C4-2B (cell line): ENCODE measurements around the gene ELP5.

Experiments used
- ZFX ChIP-seq: fragments of 450-650 bp; IDR thresholded peaks from 2 replicates; pipeline ENCODE4 v1.6.1; 2017
- TF ChIP-seq, protein P1 (sequence below): fragments of 450-650 bp; conservative IDR thresholded peaks from 2 replicates; pipeline ENCODE4 v1.5.1; 2017; ENCODE audit warnings: mild to moderate bottlenecking

- TF ChIP-seq, protein P1, sequence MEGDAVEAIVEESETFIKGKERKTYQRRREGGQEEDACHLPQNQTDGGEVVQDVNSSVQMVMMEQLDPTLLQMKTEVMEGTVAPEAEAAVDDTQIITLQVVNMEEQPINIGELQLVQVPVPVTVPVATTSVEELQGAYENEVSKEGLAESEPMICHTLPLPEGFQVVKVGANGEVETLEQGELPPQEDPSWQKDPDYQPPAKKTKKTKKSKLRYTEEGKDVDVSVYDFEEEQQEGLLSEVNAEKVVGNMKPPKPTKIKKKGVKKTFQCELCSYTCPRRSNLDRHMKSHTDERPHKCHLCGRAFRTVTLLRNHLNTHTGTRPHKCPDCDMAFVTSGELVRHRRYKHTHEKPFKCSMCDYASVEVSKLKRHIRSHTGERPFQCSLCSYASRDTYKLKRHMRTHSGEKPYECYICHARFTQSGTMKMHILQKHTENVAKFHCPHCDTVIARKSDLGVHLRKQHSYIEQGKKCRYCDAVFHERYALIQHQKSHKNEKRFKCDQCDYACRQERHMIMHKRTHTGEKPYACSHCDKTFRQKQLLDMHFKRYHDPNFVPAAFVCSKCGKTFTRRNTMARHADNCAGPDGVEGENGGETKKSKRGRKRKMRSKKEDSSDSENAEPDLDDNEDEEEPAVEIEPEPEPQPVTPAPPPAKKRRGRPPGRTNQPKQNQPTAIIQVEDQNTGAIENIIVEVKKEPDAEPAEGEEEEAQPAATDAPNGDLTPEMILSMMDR: no peak
- no peak for TF ChIP-seq ZFX
Observed at GRCh38 chr17:7260151-7260550, 8.1 kb downstream of the ELP5 start.
